HepG2 (cell line): ENCODE data around the gene DTNB. TPM values are rescaled to one million over a fixed set of nuclear protein-coding genes. Genes with fewer than 3 reads are reported as not detected.

Experiments used
- ELF3 ChIP-seq: IDR thresholded peaks from 2 replicates; pipeline ENCODE4 v1.6.1; 2016; ENCODE audit warnings: missing genetic modification reagents, missing compliant biosample characterization
- ERF ChIP-seq: IDR thresholded peaks from 2 replicates; pipeline ENCODE4 v1.6.1; 2018; ENCODE audit warnings: missing biosample characterization, missing genetic modification reagents
- GFI1 ChIP-seq: sonication (generic); formaldehyde crosslinking; IDR thresholded peaks from 2 replicates; pipeline ENCODE4 v1.5.0; 2020; ENCODE audit warnings: missing genetic modification reagents, mild to moderate bottlenecking, borderline replicate concordance
- HNF1B ChIP-seq: sonication (generic); formaldehyde crosslinking; IDR thresholded peaks from 2 replicates; pipeline ENCODE4 v1.5.1; 2020; ENCODE audit warnings: mild to moderate bottlenecking, moderate library complexity, missing genetic modification reagents
- MEF2D ChIP-seq: sonication (generic); formaldehyde crosslinking; IDR thresholded peaks from 2 replicates; pipeline ENCODE4 v1.5.1; 2020; ENCODE audit warnings: mild to moderate bottlenecking, missing genetic modification reagents
- PAXIP1 ChIP-seq: sonication (generic); formaldehyde crosslinking; conservative IDR thresholded peaks from 2 replicates; pipeline ENCODE4 v1.4.0; 2020; ENCODE audit warnings: mild to moderate bottlenecking, missing genetic modification reagents, moderate library complexity
- SIN3A ChIP-seq: IDR thresholded peaks from 2 replicates; pipeline ENCODE4 v1.6.1; 2011; ENCODE audit warnings: low read depth, mild to moderate bottlenecking, control low read depth, low read length, borderline replicate concordance
- SIX4 ChIP-seq: sonication (generic); formaldehyde crosslinking; IDR thresholded peaks from 2 replicates; pipeline ENCODE4 v1.4.0; 2020; ENCODE audit warnings: missing genetic modification reagents
- SSRP1 ChIP-seq: IDR thresholded peaks from 2 replicates; pipeline ENCODE4 v1.6.1; 2016; ENCODE audit warnings: control low read depth
- WIZ ChIP-seq: sonication (generic); formaldehyde crosslinking; IDR thresholded peaks from 2 replicates; pipeline ENCODE4 v1.5.1; 2020; ENCODE audit warnings: mild to moderate bottlenecking, missing genetic modification reagents
- YEATS4 ChIP-seq: sonication (generic); formaldehyde crosslinking; IDR thresholded peaks from 2 replicates; pipeline ENCODE4 v1.4.0; 2020; ENCODE audit warnings: missing genetic modification reagents, borderline replicate concordance
- ZBTB26 ChIP-seq: IDR thresholded peaks from 2 replicates; pipeline ENCODE4 v1.6.1; 2016; ENCODE audit warnings: missing compliant biosample characterization, missing genetic modification reagents, borderline replicate concordance
- ZBTB3 ChIP-seq: sonication (generic); formaldehyde crosslinking; IDR thresholded peaks from 2 replicates; pipeline ENCODE4 v1.4.0; 2020; ENCODE audit warnings: low read depth, mild to moderate bottlenecking, moderate library complexity, missing genetic modification reagents, borderline replicate concordance
- ZNF138 ChIP-seq: sonication (generic); formaldehyde crosslinking; IDR thresholded peaks from 2 replicates; pipeline ENCODE4 v1.5.0; 2020; ENCODE audit warnings: mild to moderate bottlenecking, low read depth, missing genetic modification reagents
- ZNF160 ChIP-seq: sonication (generic); formaldehyde crosslinking; IDR thresholded peaks from 2 replicates; pipeline ENCODE4 v1.8.0; 2022; ENCODE audit warnings: mild to moderate bottlenecking, inconsistent platforms, missing genetic modification reagents
- ZNF234 ChIP-seq: sonication (generic); formaldehyde crosslinking; conservative IDR thresholded peaks from 2 replicates; pipeline ENCODE4 v1.5.1; 2020; ENCODE audit warnings: mild to moderate bottlenecking, missing genetic modification reagents
- ZNF616 ChIP-seq: sonication (generic); formaldehyde crosslinking; IDR thresholded peaks from 2 replicates; pipeline ENCODE4 v1.5.0; 2020; ENCODE audit warnings: low read depth, mild to moderate bottlenecking, missing genetic modification reagents
- ZNF687 ChIP-seq: sonication (generic); formaldehyde crosslinking; IDR thresholded peaks from 2 replicates; pipeline ENCODE4 v1.5.1; 2020; ENCODE audit warnings: mild to moderate bottlenecking, missing genetic modification reagents, moderate library complexity
- polyA plus RNA-seq, 8 experiments: library from polyadenylated mRNA; depleted of rRNA in 3 of 8; stranded (reverse) in 7 of 8; unstranded in 1 of 8; fragments of >200 nt; fragmentation: Illumina TruSeq in 4 of 8; extraction: Trizol in 4 of 8; gene quantifications; 2 replicates each; pipeline versions ENCODE4 v1.2.1 to v1.2.3, GENCODE V29; 2011 to 2016; ENCODE audit warnings: low read depth in 4 of 8, missing spikeins in 1 of 8, mixed read lengths in 1 of 8; ENCODE audit not compliant: insufficient read depth in 1 of 8
- total RNA-seq, 5 experiments: library from RNA; depleted of rRNA; stranded (reverse); fragments of >200 nt; fragmentation: Illumina TruSeq; extraction: Trizol; gene quantifications; 2 replicates each; pipeline ENCODE4 v1.2.3, GENCODE V29; 2016; ENCODE audit warnings: low read depth in 1 of 5

DTNB gene
- total and polyA plus RNA-seq, 2 of the 13 experiments (the other 11 are each of a cell fraction or from before 2014, with no cell fraction given): 14.4 to 23.9 TPM

DNA sequence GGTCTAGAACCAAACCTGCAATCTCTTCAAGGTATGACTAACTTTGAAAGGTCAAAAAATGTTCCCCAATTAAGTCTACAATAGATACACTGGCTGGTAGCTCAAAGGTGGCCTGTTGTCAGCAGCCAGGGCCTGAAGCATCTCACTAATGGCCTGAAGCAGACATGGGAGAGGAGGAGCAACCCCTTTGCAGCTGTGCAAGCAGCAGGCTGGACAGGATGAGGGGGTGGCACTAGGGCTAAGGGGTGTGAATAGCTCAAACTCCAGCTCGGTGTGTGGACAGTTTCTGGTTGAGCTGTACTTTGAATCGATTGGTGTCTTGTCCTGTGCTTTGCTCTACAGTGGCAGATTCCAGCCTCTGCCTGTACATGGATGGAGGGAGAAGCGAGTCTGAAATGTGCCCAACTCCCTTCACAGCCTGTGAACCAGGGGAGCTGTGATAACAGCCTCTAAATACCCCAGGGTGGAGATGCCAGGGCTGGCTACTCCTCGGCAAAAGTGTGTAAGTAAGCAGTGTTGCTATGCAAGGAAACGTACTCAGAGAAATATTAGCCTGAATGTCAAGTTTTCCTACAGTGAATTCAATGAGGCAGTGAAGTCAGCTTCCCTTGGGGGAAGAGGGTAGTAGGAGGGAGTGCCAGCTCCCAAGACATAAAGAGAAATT is 34.7 kb upstream of the DTNB start (continued):
- TF ChIP-seq ZNF687 (CRISPR knock-in tag) (peak; percentile 61), HNF1B (CRISPR knock-in tag) (peak; percentile 49; the same call in 1 of the 2 replicates), GFI1 (CRISPR knock-in tag) (peak; percentile 43; the same call in 1 of the 2 replicates), ZBTB3 (CRISPR knock-in tag) (no peak), ZBTB26 (peak; percentile 67; the same call in 1 of the 2 replicates), YEATS4 (no peak), SIN3A (no peak), SSRP1 (CRISPR knock-in tag) (0 out of 2 replicates have a peak, but pooled peaks have one; percentile 35), ZNF234 (no peak), ZNF138 (CRISPR knock-in tag) (no peak), PAXIP1 (CRISPR knock-in tag) (peak; percentile 86), ZNF160 (CRISPR knock-in tag) (no peak), WIZ (peak; percentile 52; the same call in 1 of the 2 replicates), ERF (CRISPR knock-in tag) (0 out of 2 replicates have a peak, but pooled peaks have one; percentile 50), SIX4 (CRISPR knock-in tag) (no peak), MEF2D (CRISPR knock-in tag) (peak; percentile 63; the same call in 1 of the 2 replicates), ZNF616 (no peak), ELF3 (CRISPR knock-in tag) (peak; percentile 13; the same call in 1 of the 2 replicates)
